ENCODE measurements around the gene SLC29A1.
A peak's percentile ranks its signal among the peaks of the same experiment; 100 is the strongest.

SLC29A1 gene

DNA sequence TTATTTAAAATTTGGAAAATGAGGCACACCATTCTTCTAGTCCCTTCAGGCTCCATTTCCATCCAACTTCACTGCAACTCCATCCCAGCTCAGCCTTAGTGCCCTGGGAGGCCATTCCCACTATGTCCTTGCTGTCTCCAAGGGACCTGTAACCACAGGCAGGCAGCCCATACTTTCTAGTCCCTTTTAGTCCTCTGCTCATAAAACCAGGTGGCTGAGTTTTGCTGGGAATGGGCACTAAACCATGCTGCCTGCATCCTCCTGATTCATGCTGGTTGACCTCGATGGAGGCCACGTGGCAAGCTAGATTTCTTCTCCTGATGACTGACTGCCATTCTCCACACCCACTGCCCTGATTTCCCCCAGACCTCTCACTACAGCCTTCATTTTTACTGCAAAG is 34.1 kb upstream of the SLC29A1 start:
- no CpG with 5 or more reads among the region's 2 CpGs for WGBS (ENCODE audit: extremely low coverage, insufficient coverage, insufficient read length)

DNA sequence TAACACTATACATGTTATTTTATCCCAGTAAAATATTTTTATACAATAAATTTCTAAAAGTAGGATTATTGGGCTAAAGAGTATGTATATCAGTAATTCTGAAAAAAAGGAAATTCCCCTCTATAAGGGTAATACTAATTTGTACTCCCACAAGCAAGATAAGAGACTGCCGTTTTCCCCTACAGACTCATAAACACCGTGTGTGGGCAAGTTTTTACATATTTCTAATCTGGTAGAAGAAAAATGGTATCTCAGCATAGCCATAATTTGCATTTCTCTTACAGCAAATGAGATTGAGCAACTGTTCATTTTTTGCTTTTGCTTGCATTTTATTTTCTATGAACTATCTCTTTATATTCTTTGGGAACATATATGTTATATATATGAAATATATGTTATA is 32.7 kb upstream of the SLC29A1 start:
- no CpG with 5 or more reads among the region's 2 CpGs for WGBS (ENCODE audit: extremely low coverage, insufficient coverage, insufficient read length)
- no peaks in the 10 kb centered on the region for H3K36me3 ChIP-seq (ENCODE audit: control insufficient read depth in 1 of 2, insufficient read depth in 2 of 2, low read length in 2 of 2)

More for the DNA sequence above, 34.1 kb upstream of the SLC29A1 start:
- no peaks in the 10 kb centered on the region for H3K9me3 ChIP-seq (ENCODE audit: insufficient read depth, low read depth, low read length)
- no peak overlapping the region for H2BK120ac ChIP-seq (ENCODE audit: insufficient read depth, low read length, poor library complexity)
- no peak overlapping the region for H3K9ac ChIP-seq (ENCODE audit: low read length)
- no peak overlapping the region for H3K4ac ChIP-seq (ENCODE audit: low read depth, low read length)
- no peak overlapping the region for H2BK5ac ChIP-seq (ENCODE audit: low read depth, low read length, poor library complexity)
- no peak overlapping the region for H2AFZ ChIP-seq (ENCODE audit: insufficient read depth, low read length, poor library complexity)
- DNase-seq, result peak; percentile 58 to 68
- H2AK5ac ChIP-seq (ENCODE audit: low read length), result no peak overlapping the region
- no peak overlapping the region for H3K4me3 ChIP-seq (ENCODE audit: low read depth, low read length)
- no peak overlapping the region for H3K14ac ChIP-seq (ENCODE audit: low read length)
- H4K12ac ChIP-seq (ENCODE audit: low read depth, low read length), result no peak overlapping the region
- H3K4me1 ChIP-seq (ENCODE audit: control insufficient read depth in 1 of 2, insufficient read depth in 2 of 2, low read length in 2 of 2), result peaks cover 6 to 7% of the 10 kb centered on the region in 2 experiments
- H3K79me2 ChIP-seq (ENCODE audit: control insufficient read depth, insufficient read depth, low read length, poor library complexity), result no peaks in the 10 kb centered on the region
- H3K4me2 ChIP-seq (ENCODE audit: low read length), result no peak overlapping the region
- H3K27me3 ChIP-seq (ENCODE audit: insufficient read depth, low read length), result no peaks in the 10 kb centered on the region
- H3K18ac ChIP-seq (ENCODE audit: low read length), result no peak overlapping the region
- H3K36me3 ChIP-seq (ENCODE audit: control insufficient read depth in 1 of 2, insufficient read depth in 2 of 2, low read length in 2 of 2), result no peaks in the 10 kb centered on the region
- peaks cover 3% of the 10 kb centered on the region for H3K79me1 ChIP-seq (ENCODE audit: low read length)
- no peak overlapping the region for H3K23ac ChIP-seq (ENCODE audit: low read length)
- H3K27ac ChIP-seq (ENCODE audit: low read depth, low read length), result no peak overlapping the region
- no peak overlapping the region for H2BK12ac ChIP-seq (ENCODE audit: low read length)
- no peak overlapping the region for H4K8ac ChIP-seq (ENCODE audit: low read depth, low read length)
- H4K91ac ChIP-seq (ENCODE audit: low read depth, low read length), result no peak overlapping the region

DNA sequence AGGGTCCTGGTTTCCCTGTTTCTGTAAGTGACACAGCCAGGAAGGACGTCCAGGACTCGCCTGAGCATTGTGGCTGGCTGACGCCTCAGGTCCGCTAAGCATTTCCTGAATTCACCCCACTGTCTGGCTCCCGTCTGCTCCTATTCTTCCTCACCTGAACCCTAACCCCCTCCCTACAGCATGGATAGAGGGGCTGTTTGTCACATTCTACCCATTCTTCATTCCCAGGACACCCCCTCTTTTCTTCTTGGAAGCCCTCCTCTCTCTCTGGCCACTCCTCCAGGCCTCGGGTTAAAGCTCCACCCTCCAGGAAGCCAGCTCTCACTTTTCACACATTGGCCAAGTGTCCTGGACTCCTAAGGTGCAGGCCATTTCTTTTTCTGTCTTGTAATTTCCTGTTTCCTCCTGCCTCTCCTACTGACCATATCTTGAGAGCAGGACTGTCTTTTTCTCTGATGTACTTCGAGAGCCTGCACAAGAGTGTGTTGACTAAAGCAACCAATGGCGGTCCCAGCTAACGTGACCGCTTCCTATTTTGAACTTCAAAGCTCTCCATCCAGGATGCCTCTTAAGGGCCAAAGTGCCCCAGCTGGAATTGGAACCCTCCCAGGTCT is 30.9 kb upstream of the SLC29A1 start:
- no peak overlapping the region for H2BK120ac ChIP-seq (ENCODE audit: insufficient read depth, low read length, poor library complexity)
- H3K79me2 ChIP-seq (ENCODE audit: control insufficient read depth, insufficient read depth, low read length, poor library complexity), result no peaks in the 10 kb centered on the region
- no peak overlapping the region for H2BK5ac ChIP-seq (ENCODE audit: low read depth, low read length, poor library complexity)
- H3K18ac ChIP-seq (ENCODE audit: low read length), result no peak overlapping the region
- no peak overlapping the region for H3K14ac ChIP-seq (ENCODE audit: low read length)
- no peak for DNase-seq
- no peak overlapping the region for H3K27ac ChIP-seq (ENCODE audit: low read depth, low read length)
- no peaks in the 10 kb centered on the region for H3K9me3 ChIP-seq (ENCODE audit: insufficient read depth, low read depth, low read length)
- no peak overlapping the region for H4K91ac ChIP-seq (ENCODE audit: low read depth, low read length)
- H4K8ac ChIP-seq (ENCODE audit: low read depth, low read length), result peak overlapping the region; percentile 22
- H3K4me3 ChIP-seq (ENCODE audit: low read depth, low read length), result no peak overlapping the region
- H3K27me3 ChIP-seq (ENCODE audit: insufficient read depth, low read length), result no peaks in the 10 kb centered on the region
- peak overlapping the region; percentile 20 for H3K4me2 ChIP-seq (ENCODE audit: low read length)
- H3K4ac ChIP-seq (ENCODE audit: low read depth, low read length), result no peak overlapping the region
- H3K9ac ChIP-seq (ENCODE audit: low read length), result no peak overlapping the region
- peaks cover 6 to 7% of the 10 kb centered on the region in 2 experiments for H3K4me1 ChIP-seq (ENCODE audit: control insufficient read depth in 1 of 2, insufficient read depth in 2 of 2, low read length in 2 of 2)
- no peak overlapping the region for H3K23ac ChIP-seq (ENCODE audit: low read length)
- peak overlapping the region; percentile 21 for H2AFZ ChIP-seq (ENCODE audit: insufficient read depth, low read length, poor library complexity)
- no peak overlapping the region for H4K12ac ChIP-seq (ENCODE audit: low read depth, low read length)
- no peaks in the 10 kb centered on the region for H3K36me3 ChIP-seq (ENCODE audit: control insufficient read depth in 1 of 2, insufficient read depth in 2 of 2, low read length in 2 of 2)
- no peaks in the 10 kb centered on the region for H3K79me1 ChIP-seq (ENCODE audit: low read length)
- no peak overlapping the region for H2BK12ac ChIP-seq (ENCODE audit: low read length)
- WGBS (ENCODE audit: extremely low coverage, insufficient coverage, insufficient read length), result no CpG with 5 or more reads among the region's 10 CpGs
- no peak overlapping the region for H2AK5ac ChIP-seq (ENCODE audit: low read length)

More for the DNA sequence above, 32.7 kb upstream of the SLC29A1 start:
- DNase-seq, result no peak
- H3K27me3 ChIP-seq (ENCODE audit: insufficient read depth, low read length), result no peaks in the 10 kb centered on the region
- H3K27ac ChIP-seq (ENCODE audit: low read depth, low read length), result no peak overlapping the region
- no peak overlapping the region for H3K18ac ChIP-seq (ENCODE audit: low read length)
- no peak overlapping the region for H2AFZ ChIP-seq (ENCODE audit: insufficient read depth, low read length, poor library complexity)
- H2AK5ac ChIP-seq (ENCODE audit: low read length), result no peak overlapping the region
- H3K4me1 ChIP-seq (ENCODE audit: control insufficient read depth in 1 of 2, insufficient read depth in 2 of 2, low read length in 2 of 2), result peaks cover 6 to 7% of the 10 kb centered on the region in 2 experiments
- no peak overlapping the region for H3K4ac ChIP-seq (ENCODE audit: low read depth, low read length)
- H4K91ac ChIP-seq (ENCODE audit: low read depth, low read length), result no peak overlapping the region
- no peak overlapping the region for H3K14ac ChIP-seq (ENCODE audit: low read length)
- H3K9ac ChIP-seq (ENCODE audit: low read length), result no peak overlapping the region
- no peak overlapping the region for H2BK5ac ChIP-seq (ENCODE audit: low read depth, low read length, poor library complexity)
- no peak overlapping the region for H2BK12ac ChIP-seq (ENCODE audit: low read length)
- no peak overlapping the region for H4K8ac ChIP-seq (ENCODE audit: low read depth, low read length)
- no peak overlapping the region for H4K12ac ChIP-seq (ENCODE audit: low read depth, low read length)
- H3K4me3 ChIP-seq (ENCODE audit: low read depth, low read length), result no peak overlapping the region
- H3K79me1 ChIP-seq (ENCODE audit: low read length), result peaks cover 3% of the 10 kb centered on the region
- H3K9me3 ChIP-seq (ENCODE audit: insufficient read depth, low read depth, low read length), result no peaks in the 10 kb centered on the region
- H3K23ac ChIP-seq (ENCODE audit: low read length), result no peak overlapping the region
- no peak overlapping the region for H2BK120ac ChIP-seq (ENCODE audit: insufficient read depth, low read length, poor library complexity)
- H3K4me2 ChIP-seq (ENCODE audit: low read length), result no peak overlapping the region
- H3K79me2 ChIP-seq (ENCODE audit: control insufficient read depth, insufficient read depth, low read length, poor library complexity), result no peaks in the 10 kb centered on the region

DNA sequence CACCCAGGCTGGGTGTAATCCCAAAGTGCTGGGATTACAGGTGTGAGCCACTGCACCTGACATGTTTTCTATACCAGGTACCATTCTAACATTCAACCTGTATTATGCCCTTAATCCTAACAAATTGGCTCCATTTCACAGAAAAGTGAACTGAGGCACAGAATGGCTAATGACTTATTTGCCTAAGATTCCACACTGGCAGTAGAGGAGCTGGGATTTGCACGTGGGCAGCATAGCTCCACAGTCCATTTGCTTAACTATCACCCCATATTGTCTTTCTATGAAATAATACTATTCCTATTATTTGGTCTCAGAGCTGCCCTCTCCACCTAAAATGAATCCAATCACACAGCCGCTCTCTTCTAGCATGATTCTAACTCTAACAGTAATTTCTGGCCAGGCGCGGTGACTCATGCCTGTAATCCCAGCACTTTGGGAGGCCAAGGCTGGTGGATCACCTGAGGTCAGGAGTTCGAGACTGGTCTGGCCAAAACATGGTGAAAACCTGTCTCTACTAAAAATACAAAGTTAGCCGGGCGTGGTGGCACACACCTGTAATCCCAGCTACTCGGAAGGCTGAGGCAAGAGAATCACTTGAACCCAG is 30.0 kb upstream of the SLC29A1 start:
- WGBS (ENCODE audit: extremely low coverage, insufficient coverage, insufficient read length), result no CpG with 5 or more reads among the region's 8 CpGs
- peaks cover 6 to 7% of the 10 kb centered on the region in 2 experiments for H3K4me1 ChIP-seq (ENCODE audit: control insufficient read depth in 1 of 2, insufficient read depth in 2 of 2, low read length in 2 of 2)

More for the DNA sequence above, 30.0 kb upstream of the SLC29A1 start:
- H3K36me3 ChIP-seq (ENCODE audit: control insufficient read depth in 1 of 2, insufficient read depth in 2 of 2, low read length in 2 of 2), result no peaks in the 10 kb centered on the region
- no peak overlapping the region for H2AFZ ChIP-seq (ENCODE audit: insufficient read depth, low read length, poor library complexity)
- H2AK5ac ChIP-seq (ENCODE audit: low read length), result no peak overlapping the region
- no peak overlapping the region for H3K27ac ChIP-seq (ENCODE audit: low read depth, low read length)
- no peak overlapping the region for H3K18ac ChIP-seq (ENCODE audit: low read length)
- no peak overlapping the region for H3K4ac ChIP-seq (ENCODE audit: low read depth, low read length)
- no peak overlapping the region for H3K9ac ChIP-seq (ENCODE audit: low read length)
- H3K23ac ChIP-seq (ENCODE audit: low read length), result no peak overlapping the region
- H2BK120ac ChIP-seq (ENCODE audit: insufficient read depth, low read length, poor library complexity), result no peak overlapping the region
- DNase-seq, result no peak
- H4K91ac ChIP-seq (ENCODE audit: low read depth, low read length), result no peak overlapping the region
- no peak overlapping the region for H4K8ac ChIP-seq (ENCODE audit: low read depth, low read length)
- H3K4me2 ChIP-seq (ENCODE audit: low read length), result no peak overlapping the region
- no peaks in the 10 kb centered on the region for H3K27me3 ChIP-seq (ENCODE audit: insufficient read depth, low read length)
- H2BK12ac ChIP-seq (ENCODE audit: low read length), result no peak overlapping the region
- no peak overlapping the region for H2BK5ac ChIP-seq (ENCODE audit: low read depth, low read length, poor library complexity)
- H4K12ac ChIP-seq (ENCODE audit: low read depth, low read length), result no peak overlapping the region
- H3K79me2 ChIP-seq (ENCODE audit: control insufficient read depth, insufficient read depth, low read length, poor library complexity), result no peaks in the 10 kb centered on the region
- no peak overlapping the region for H3K14ac ChIP-seq (ENCODE audit: low read length)
- H3K79me1 ChIP-seq (ENCODE audit: low read length), result no peaks in the 10 kb centered on the region
- no peak overlapping the region for H3K4me3 ChIP-seq (ENCODE audit: low read depth, low read length)
- H3K9me3 ChIP-seq (ENCODE audit: insufficient read depth, low read depth, low read length), result no peaks in the 10 kb centered on the region
